OCI-LY3 (cell line): ENCODE measurements around the gene LNPEP.

Experiments used
- H2AFZ ChIP-seq: fragments of 200-600, 300-600 bp; shearing (Covaris generic); 2 replicates; pipeline ENCODE4 v1.6.0; 2014; ENCODE audit warnings: antibody characterized with exemption, low read depth, low read length
- H3K27ac ChIP-seq: fragments of 200-600, 300-600 bp; sonication (generic); 2 replicates; pipeline ENCODE4 v1.5.1; 2014; ENCODE audit warnings: mild to moderate bottlenecking, low read length, moderate library complexity, mixed read lengths
- H3K27me3 ChIP-seq: fragments of 200-600, 300-600 bp; sonication (generic); 2 replicates; pipeline ENCODE4 v1.6.1; 2014; ENCODE audit warnings: low read depth, low read length, mixed read lengths
- H3K36me3 ChIP-seq: fragments of 200-600, 300-600 bp; sonication (generic); replicated peaks from 2 replicates; pipeline ENCODE3; 2014; ENCODE audit warnings: low read depth, low read length, mixed read lengths
- H3K4me1 ChIP-seq: fragments of 300-600, 200-600 bp; sonication (generic); 2 replicates; pipeline ENCODE4 v1.6.1; 2014; ENCODE audit warnings: low read length, mixed read lengths
- H3K4me2 ChIP-seq: fragments of 200-600, 300-600 bp; sonication (generic); 2 replicates; pipeline ENCODE4 v1.6.1; 2014; ENCODE audit warnings: low read length, mixed read lengths
- H3K4me3 ChIP-seq: fragments of 300-600, 200-600 bp; sonication (generic); 2 replicates; pipeline ENCODE4 v1.5.1; 2014; ENCODE audit warnings: antibody characterized with exemption, mild to moderate bottlenecking, low read length, moderate library complexity
- H3K79me2 ChIP-seq: fragments of 300-600, 200-600 bp; shearing (Covaris generic); 2 replicates; pipeline ENCODE4 v1.6.1; 2014; ENCODE audit warnings: mild to moderate bottlenecking, low read length, mixed read lengths
- H3K9ac ChIP-seq: fragments of 300-600, 200-600 bp; shearing (Covaris generic); 2 replicates; pipeline ENCODE4 v1.6.0; 2014; ENCODE audit warnings: mild to moderate bottlenecking, low read length, moderate library complexity
- H3K9me3 ChIP-seq: fragments of 200-600, 300-600 bp; shearing (Covaris generic); 2 replicates; pipeline ENCODE4 v1.6.1; 2014; ENCODE audit warnings: low read length, mixed read lengths; ENCODE audit not compliant: insufficient read depth
- H4K20me1 ChIP-seq: fragments of 200-600, 300-600 bp; sonication (generic); 2 replicates; pipeline ENCODE4 v1.6.1; 2016; ENCODE audit warnings: low read length, mixed read lengths; ENCODE audit not compliant: insufficient read depth
- CTCF ChIP-seq: fragments of 200-600, 300-600 bp; sonication (generic); IDR thresholded peaks from 2 replicates; pipeline ENCODE4 v1.5.1; 2014; ENCODE audit warnings: antibody characterized with exemption, low read length, low read depth
- EZH2phosphoT487 ChIP-seq: fragments of 200-600 bp; shearing (Covaris generic); IDR thresholded peaks from 2 replicates; pipeline ENCODE4 v1.6.1; 2018; ENCODE audit warnings: antibody characterized with exemption, mixed run types, low read depth

The LNPEP gene

GRCh38 chr5:96995419-96995818 is 59.5 kb downstream of the LNPEP start:
- Histone ChIP-seq H3K27ac (no peak overlapping the region), H3K9ac (no peak overlapping the region), H2AFZ (no peak overlapping the region), H3K4me1 (no peaks in the 10 kb centered on the region), H4K20me1 (no peaks in the 10 kb centered on the region), H3K36me3 (peaks cover 18% of the 10 kb centered on the region), H3K4me3 (no peak overlapping the region), H3K4me2 (no peak overlapping the region), H3K27me3 (no peaks in the 10 kb centered on the region), H3K79me2 (no peaks in the 10 kb centered on the region), H3K9me3 (no peaks in the 10 kb centered on the region)
- TF ChIP-seq CTCF = no peak

- Histone ChIP-seq H3K36me3 (peaks cover 20% of the 10 kb centered on the region), H3K79me2 (no peaks in the 10 kb centered on the region), H3K4me2 (no peak overlapping the region), H3K9me3 (no peaks in the 10 kb centered on the region), H3K9ac (no peak overlapping the region), H4K20me1 (no peaks in the 10 kb centered on the region), H3K27me3 (no peaks in the 10 kb centered on the region), H3K27ac (no peak overlapping the region), H3K4me3 (no peak overlapping the region), H3K4me1 (no peaks in the 10 kb centered on the region), H2AFZ (no peak overlapping the region)
- peak; percentile 52 for TF ChIP-seq CTCF
- TF ChIP-seq EZH2phosphoT487 = no peak
Observed at GRCh38 chr5:96997265-96997859, 61.5 kb downstream of the LNPEP start.

- Histone ChIP-seq H4K20me1 (no peaks in the 10 kb centered on the region), H3K36me3 (peaks cover 20% of the 10 kb centered on the region), H3K4me3 (no peak overlapping the region), H3K9ac (no peak overlapping the region), H3K9me3 (no peaks in the 10 kb centered on the region), H3K27me3 (no peaks in the 10 kb centered on the region), H2AFZ (no peak overlapping the region), H3K27ac (no peak overlapping the region), H3K79me2 (no peaks in the 10 kb centered on the region), H3K4me1 (no peaks in the 10 kb centered on the region), H3K4me2 (no peak overlapping the region)
- TF ChIP-seq EZH2phosphoT487 (no peak), CTCF (no peak)
Observed at GRCh38 chr5:96999856-97000255, 64.0 kb downstream of the LNPEP start.

GRCh38 chr5:97000391-97000790 is 64.5 kb downstream of the LNPEP start:
- Histone ChIP-seq H3K9me3 (no peaks in the 10 kb centered on the region), H3K79me2 (no peaks in the 10 kb centered on the region), H3K27me3 (no peaks in the 10 kb centered on the region), H3K4me3 (no peak overlapping the region), H3K4me1 (no peaks in the 10 kb centered on the region), H3K36me3 (peaks cover 22% of the 10 kb centered on the region), H4K20me1 (no peaks in the 10 kb centered on the region), H3K27ac (no peak overlapping the region), H2AFZ (no peak overlapping the region), H3K9ac (no peak overlapping the region), H3K4me2 (no peak overlapping the region)
- TF ChIP-seq EZH2phosphoT487 (no peak), CTCF (no peak)
